Measurements from ENCODE around the gene SLC7A1. TPM values are rescaled to one million over a fixed set of nuclear protein-coding genes. Genes with fewer than 3 reads are reported as not detected.
A peak's percentile ranks its signal among the peaks of the same experiment; 100 is the strongest.

The SLC7A1 gene
- total and polyA plus RNA-seq, 2 of the 13 experiments (the other 11 are each of a cell fraction or from before 2014, with no cell fraction given), result 14.5 to 15.3 TPM

DNA sequence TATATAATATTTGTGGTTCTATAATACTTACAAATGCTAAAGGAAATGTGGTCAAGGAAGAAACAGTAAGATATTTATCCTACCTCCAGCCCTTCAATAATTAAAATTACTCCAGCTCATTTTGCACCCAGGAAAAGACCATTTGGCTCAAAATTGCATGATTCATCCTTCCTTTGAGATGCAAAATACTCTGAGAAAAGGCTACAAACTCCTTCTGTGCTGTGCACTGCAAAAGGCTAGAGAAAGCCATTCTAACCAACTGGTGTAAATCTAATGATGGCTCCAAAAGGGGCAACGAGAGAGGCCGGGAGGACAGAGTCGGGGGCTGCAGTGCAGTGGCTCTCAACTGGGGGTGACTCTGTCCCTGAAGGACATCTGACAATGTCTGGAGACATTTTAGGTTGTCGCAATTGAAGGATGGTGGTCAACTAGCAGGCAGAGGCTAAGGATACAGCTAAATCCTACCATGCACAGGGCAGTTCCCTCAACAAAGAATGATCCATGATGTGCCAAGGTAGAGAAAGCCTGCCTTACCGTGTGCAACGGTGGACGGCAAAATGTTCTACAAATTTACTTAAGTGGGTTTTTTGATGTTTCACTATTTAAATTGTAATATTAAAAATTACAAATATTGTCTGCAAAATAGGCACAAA, 32.6 kb downstream of the SLC7A1 start (continued):
- TF ChIP-seq HIC2 (CRISPR knock-in tag; IDR thresholded peaks at IDR 0.05; ENCODE audit: low read depth) (no peak), CEBPB (IDR thresholded peaks at IDR 0.05; ENCODE audit: borderline replicate concordance, low read depth, low read length) (no peak), RBAK (CRISPR knock-in tag; IDR thresholded peaks at IDR 0.05) (no peak), ZFP36L2 (CRISPR knock-in tag; IDR thresholded peaks at IDR 0.05) (no peak)
- TF ChIP-seq, protein P1, sequence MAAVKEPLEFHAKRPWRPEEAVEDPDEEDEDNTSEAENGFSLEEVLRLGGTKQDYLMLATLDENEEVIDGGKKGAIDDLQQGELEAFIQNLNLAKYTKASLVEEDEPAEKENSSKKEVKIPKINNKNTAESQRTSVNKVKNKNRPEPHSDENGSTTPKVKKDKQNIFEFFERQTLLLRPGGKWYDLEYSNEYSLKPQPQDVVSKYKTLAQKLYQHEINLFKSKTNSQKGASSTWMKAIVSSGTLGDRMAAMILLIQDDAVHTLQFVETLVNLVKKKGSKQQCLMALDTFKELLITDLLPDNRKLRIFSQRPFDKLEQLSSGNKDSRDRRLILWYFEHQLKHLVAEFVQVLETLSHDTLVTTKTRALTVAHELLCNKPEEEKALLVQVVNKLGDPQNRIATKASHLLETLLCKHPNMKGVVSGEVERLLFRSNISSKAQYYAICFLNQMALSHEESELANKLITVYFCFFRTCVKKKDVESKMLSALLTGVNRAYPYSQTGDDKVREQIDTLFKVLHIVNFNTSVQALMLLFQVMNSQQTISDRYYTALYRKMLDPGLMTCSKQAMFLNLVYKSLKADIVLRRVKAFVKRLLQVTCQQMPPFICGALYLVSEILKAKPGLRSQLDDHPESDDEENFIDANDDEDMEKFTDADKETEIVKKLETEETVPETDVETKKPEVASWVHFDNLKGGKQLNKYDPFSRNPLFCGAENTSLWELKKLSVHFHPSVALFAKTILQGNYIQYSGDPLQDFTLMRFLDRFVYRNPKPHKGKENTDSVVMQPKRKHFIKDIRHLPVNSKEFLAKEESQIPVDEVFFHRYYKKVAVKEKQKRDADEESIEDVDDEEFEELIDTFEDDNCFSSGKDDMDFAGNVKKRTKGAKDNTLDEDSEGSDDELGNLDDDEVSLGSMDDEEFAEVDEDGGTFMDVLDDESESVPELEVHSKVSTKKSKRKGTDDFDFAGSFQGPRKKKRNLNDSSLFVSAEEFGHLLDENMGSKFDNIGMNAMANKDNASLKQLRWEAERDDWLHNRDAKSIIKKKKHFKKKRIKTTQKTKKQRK (IDR thresholded peaks at IDR 0.05; ENCODE audit: low read length), result no peak

DNA sequence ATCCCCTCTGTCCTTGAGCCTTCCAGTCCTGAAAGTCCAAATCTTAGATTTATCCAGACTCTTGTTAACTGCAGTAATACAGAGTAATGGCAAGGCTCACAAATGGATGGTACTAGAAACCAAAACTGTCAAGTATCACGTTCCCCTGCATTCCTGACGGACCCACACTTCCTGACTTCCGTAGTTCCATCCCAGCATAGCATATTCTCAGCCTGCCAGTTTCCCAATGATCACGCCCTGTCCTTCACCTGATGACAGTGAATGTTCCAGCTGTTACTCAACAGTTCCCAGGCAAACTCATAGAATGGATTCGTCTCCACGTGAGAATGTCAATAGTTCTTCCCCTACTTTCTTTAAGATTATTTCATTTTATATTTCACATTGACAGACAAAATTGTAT, 33.6 kb downstream of the SLC7A1 start:
- Histone ChIP-seq H3K4me1 (ENCODE audit: insufficient read depth, low read length) (peaks cover 9% of the 10 kb centered on the region; the same call in 1 of the 2 replicates), H3K9me3 (ENCODE audit: low read length) (no peaks in the 10 kb centered on the region), H3K9ac (ENCODE audit: insufficient read depth, low read depth, low read length) (no peak overlapping the region), H3K27ac (ENCODE audit: extremely low read length, insufficient read depth, low read length) (no peak overlapping the region), H3K79me2 (ENCODE audit: insufficient read depth, low read length) (peaks cover 69% of the 10 kb centered on the region), H3K4me2 (ENCODE audit: low read depth, low read length) (no peak overlapping the region), H4K20me1 (ENCODE audit: insufficient read depth, low read length) (peaks cover 46% of the 10 kb centered on the region), H3K36me3 (replicated peaks in 1 of 2; ENCODE audit: control insufficient read depth in 1 of 2, insufficient read depth in 2 of 2, low read length in 2 of 2) (peaks cover 0 to 4% of the 10 kb centered on the region in 2 experiments; a peak in 1 of 5 replicates), H3K4me3 (replicated peaks in 1 of 3; ENCODE audit: insufficient read depth in 1 of 3, low read depth in 2 of 3, low read length in 3 of 3) (no peak overlapping the region), H2AFZ (ENCODE audit: low read length) (no peak overlapping the region), H3K27me3 (ENCODE audit: control insufficient read depth in 1 of 2, insufficient read depth in 2 of 2, low read length in 2 of 2) (no peaks in the 10 kb centered on the region)
- POLR2A ChIA-PET, result no interaction called here
- BruUV-seq (replicated peaks), result no TSS peak
- intact Hi-C loops (cut with micrococcal nuclease; ENCODE audit: unreplicated experiment), result no loop called here
- CTCF ChIA-PET (ENCODE audit: low intra/inter-chr PET ratio, low total read pairs), result no interaction called here
- DNase-seq (ENCODE audit: low spot score) (peak; percentile 25), ATAC-seq (peak; percentile 60), FAIRE-seq (no peak)
- in situ Hi-C loops (cut with HindIII; ENCODE audit: extremely low pct_ligation_motif_present, low pct_unique_long_range_greater_than_20kb), result no loop called here
- WGBS (ENCODE audit: low lambda C conversion rate), result 81% methylated on average over 6 of the region's 6 CpGs
- TF ChIP-seq SOX13 (IDR thresholded peaks at IDR 0.05) (no peak), SOX13 (CRISPR knock-in tag; conservative IDR thresholded peaks at IDR 0.05 in 1 of 2, IDR thresholded peaks at IDR 0.05 in 1 of 2) (peak in 1 of 2 experiments; percentile 14; a peak in 1 of 4 replicates), SMARCC2 (IDR thresholded peaks at IDR 0.05) (no peak), MEIS1 (CRISPR knock-in tag; IDR thresholded peaks at IDR 0.05; ENCODE audit: borderline replicate concordance) (no peak), THAP11 (CRISPR knock-in tag; IDR thresholded peaks at IDR 0.05) (no peak), MIER2 (CRISPR knock-in tag; IDR thresholded peaks at IDR 0.05) (no peak), CCDC6 (CRISPR knock-in tag; IDR thresholded peaks at IDR 0.05) (no peak)
- TF ChIP-seq, protein P2, sequence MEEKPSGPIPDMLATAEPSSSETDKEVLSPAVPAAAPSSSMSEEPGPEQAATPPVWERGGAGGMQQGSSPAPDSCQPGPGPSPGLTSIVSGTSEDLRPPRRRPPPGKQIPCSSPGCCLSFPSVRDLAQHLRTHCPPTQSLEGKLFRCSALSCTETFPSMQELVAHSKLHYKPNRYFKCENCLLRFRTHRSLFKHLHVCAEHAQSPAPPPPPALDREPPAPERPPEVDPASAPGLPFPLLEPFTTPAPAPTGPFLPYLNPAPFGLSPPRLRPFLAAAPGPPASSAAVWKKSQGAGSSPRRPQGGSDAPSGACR (CRISPR knock-in tag; IDR thresholded peaks at IDR 0.05), result no peak
